Stimulated activated CD8-positive, alpha-beta memory T cell treated with anti-CD3 and anti-CD28 coated beads, Interleukin-12 subunit alpha, Interleukin-12 subunit beta, amount 100 ng/mL, for 4 hours (primary cell): ENCODE results near the gene SCGB1D2.

Source experiments
- DNase-seq: peaks from one replicate; pipeline ENCODE4 v3.0.0-alpha.2; 2020; ENCODE audit warnings: low read depth

The SCGB1D2 gene

DNA sequence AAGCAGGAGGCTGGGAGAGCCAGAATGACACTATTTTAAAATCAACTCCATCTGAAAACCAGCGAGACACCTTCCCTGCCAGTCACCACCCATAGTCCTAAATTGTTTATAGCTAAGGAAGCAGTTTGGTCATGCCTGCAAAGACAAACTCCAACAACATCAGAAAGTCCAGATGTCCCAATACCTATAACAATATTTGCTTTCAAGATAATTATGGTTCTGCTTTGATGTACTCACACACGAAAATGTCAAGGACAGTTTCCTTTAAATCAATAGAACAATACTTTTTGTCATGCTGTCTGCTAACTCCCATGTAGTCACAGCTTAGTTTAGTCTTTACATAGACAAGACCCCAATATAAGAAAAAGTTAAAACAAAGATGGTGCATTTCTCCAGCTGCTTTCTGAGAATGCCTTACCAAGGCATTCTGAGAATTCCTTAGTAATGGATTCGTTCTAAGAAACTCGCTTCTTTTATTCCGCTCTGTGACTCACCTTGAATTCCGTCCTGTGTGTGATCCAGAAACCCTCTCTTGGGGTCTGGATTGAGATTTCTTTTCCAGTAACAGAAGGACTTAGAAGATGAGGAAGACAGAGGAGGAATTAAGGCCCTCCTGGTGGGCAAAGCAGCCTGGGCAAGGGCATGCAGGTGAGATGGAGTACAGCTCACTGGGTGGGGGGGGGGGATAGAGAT lies 18.4 kb downstream of the SCGB1D2 start:
- no peak for DNase-seq

DNA sequence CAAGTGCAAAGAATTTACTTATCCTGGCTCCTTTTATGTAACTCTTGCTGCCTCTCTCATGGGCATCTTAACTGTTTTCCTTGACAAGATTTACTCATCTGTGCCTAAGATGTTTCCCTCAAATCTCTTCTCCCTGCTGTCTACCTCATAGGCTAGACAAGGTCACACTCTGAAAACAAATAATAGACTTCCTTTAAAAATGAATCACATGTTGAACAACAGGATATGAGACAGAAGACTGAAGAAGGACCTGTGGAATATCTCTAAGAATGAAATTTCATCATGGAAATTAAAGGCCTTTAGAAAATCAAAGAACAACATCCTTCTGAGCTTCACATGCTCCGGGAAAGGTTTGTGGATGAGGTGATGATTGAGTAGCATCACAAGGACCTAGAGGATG lies 22.0 kb downstream of the SCGB1D2 start:
- no peak for DNase-seq

DNA sequence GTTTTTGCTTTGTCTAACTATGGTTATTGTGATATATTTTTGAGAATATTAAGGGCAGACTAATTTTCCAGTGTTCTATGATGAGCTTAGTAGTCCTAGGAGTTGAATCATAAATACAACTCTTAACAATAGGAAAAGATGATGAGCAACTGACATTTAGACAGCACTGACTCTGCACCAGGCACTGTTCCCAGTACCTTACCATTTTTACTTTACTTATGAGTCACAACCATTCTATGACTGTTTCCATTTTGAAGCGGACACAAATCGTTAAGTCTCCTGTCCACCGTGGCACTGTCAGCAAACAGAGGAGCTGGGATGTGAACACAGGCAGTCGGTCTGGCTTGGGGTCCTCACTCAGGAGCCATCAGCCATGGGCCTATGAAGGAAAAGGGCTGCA lies 24.5 kb downstream of the SCGB1D2 start:
- no peak for DNase-seq

DNA sequence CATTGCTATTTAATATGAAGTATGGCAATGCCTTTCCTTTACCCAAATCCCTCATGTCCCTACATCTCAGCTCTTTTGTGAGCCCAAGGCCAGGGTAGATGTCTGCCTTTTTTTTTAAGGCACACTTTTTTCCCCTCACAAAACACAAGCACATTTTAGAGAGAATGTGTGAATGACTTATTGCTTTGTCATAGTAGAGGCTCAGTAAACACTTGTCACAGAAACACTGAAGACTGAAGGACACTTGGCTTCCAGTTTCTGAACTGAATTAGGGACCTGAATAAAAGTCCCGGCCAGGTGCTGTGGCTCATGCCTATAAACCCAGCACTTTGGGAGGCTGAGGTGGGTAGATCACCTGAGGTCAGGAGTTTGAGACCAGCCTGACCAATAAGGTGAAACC lies 25.0 kb downstream of the SCGB1D2 start:
- DNase-seq = no peak

DNA sequence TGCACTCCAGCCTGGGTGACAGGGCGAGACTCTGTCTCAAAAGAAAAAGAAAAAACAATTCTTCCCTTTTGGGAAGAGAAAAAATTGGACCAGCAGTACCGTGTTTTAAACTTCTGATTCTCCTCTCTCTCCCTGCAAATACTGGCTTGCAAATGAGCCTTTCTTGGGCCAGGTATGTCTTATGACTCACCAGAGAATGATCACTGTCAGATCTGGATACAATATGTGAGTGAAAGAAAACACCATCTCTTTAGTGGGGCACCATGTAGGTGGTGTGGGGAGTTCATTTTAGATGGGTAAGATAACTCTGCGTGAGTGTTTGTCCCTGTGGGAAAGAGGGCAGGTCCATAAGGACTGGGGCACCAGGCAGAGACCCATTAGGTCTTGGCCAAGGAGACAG lies 25.5 kb downstream of the SCGB1D2 start:
- no peak for DNase-seq

DNA sequence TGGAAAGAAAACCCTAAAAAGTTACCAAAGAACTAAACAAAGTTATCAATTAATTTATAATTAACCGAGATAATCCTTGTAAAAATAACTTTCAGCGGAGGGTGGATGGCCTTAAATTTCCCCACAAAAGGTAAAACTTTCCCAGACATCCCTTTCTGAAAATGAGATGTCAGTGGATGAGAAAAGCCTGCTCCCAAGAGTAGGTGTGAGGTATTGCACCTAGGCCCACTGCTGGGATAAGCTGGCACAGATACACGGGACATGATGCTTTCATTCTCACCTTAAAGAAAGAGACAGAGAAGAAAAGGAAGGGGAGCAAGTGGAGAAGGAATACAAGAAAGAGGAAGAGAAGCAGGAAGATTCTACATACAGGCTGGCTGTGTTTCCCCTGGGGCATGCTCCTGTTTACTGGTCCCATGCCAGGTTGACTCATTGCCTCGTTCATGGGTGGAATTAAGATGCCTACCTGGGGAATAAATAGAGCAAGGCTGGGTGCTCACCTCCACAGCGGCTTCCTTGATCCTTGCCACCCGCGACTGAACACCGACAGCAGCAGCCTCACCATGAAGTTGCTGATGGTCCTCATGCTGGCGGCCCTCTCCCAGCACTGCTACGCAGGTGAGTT lies 27.7 kb downstream of the SCGB1D2 start, which contains the start of gene SCGB2A2:
SCGB2A2 (plus strand) TSS at position 505 of the 625 bp plus-strand sequence; CDS start at position 564, 59 bp downstream.
- no peak for DNase-seq

DNA sequence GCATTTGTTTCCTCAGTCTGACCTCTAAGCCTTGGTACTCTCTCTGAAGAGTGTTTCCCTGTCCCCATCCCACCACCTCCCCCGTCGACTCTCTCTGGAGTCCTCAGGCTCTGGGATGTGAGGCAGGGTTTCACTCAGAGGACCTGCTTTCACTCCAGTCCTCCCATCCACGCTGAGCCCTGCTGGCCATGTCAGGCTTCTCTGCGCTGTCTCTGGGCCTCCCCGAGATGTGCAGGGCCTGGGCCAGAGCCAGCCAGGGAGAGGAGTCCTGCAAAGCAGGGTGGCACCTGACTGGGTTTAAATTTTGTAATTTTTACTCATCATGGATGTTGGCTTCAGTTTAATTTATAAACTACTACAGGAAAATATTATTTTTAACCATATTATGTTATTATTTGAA lies 31.2 kb downstream of the SCGB1D2 start:
- DNase-seq = no peak

DNA sequence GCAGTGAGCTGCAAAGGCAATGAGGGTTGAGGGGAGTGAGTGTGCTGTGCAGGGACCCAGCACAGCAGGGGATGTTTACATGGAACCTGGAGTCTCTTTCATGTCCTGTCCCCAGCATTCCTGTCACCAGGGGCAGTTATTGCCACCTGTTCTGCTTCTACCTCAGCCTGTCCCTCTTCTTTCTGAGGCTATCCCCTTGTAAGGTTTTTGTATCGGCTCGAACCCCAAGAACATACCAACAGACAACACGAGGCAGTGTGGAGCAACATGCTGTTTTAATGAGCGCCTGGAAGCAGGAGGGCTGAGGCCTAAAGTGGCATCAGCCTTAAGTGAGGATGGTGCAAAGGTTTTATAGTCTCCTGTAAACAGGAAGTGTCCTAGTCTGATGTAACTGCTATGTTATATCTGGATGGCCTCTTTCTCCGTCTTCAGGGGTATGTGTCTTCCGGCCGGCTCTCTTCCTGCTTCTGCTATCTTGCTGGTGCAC lies 31.8 kb downstream of the SCGB1D2 start:
- DNase-seq = no peak

DNA sequence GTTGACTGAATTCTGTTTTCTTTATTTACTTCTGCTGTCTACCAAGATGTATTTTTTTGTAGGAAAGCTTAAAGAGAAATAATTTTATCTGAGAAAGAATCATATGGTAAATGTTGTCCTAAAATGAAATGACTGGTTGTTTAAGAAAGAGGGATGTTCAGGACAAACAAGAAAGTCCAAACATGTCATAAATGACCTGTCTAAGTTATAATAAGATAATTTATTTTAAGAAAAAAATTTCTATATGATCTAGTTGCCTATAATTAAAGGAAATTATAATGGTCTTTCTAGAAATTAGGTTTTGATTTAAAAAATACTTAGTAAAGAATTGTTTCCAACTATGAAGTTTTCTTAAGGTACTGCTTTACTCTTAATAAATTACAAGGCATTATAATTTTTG lies 38.4 kb downstream of the SCGB1D2 start:
- DNase-seq = no peak
